Activated T-cell treated with anti-CD3 and anti-CD28 coated beads, Interleukin-2, amount 50 U/mL, for 1 hour (primary cell): ENCODE data around the gene KCNJ11.
"Not testable (repeated sequence)": the region's sequence is repeated elsewhere in the genome, so short reads cannot be mapped to it uniquely, and the experiment has no call there.

Experiments
- DNase-seq: peaks from one replicate; pipeline ENCODE4 v3.0.0-alpha.2; 2020

The KCNJ11 gene

GRCh38 chr11:17388609-17389210, at the start of gene KCNJ11:
KCNJ11 (minus strand) TSS chr11:17388659; CDS start chr11:17388091, 568 bp downstream.
- no peak for DNase-seq

GRCh38 chr11:17437366-17437765, 48.9 kb upstream of the KCNJ11 start:
- no peak for DNase-seq

- no peak for DNase-seq
These were observed 45.6 kb upstream of the KCNJ11 start for GRCh38 chr11:17434108-17434507.

GRCh38 chr11:17432002-17432401, 43.5 kb upstream of the KCNJ11 start:
- DNase-seq = no peak

GRCh38 chr11:17431139-17431538, 42.7 kb upstream of the KCNJ11 start:
- no peak for DNase-seq

- no peak for DNase-seq
These were observed 42.2 kb upstream of the KCNJ11 start for GRCh38 chr11:17430616-17431015.

GRCh38 chr11:17428925-17429324, 40.5 kb upstream of the KCNJ11 start:
- no peak for DNase-seq

- DNase-seq = no peak
These were observed 39.8 kb upstream of the KCNJ11 start for GRCh38 chr11:17428261-17428660.

GRCh38 chr11:17426233-17426632, 37.8 kb upstream of the KCNJ11 start:
- DNase-seq = not testable (repeated sequence)

- DNase-seq = no peak
These were observed 35.3 kb upstream of the KCNJ11 start for GRCh38 chr11:17423533-17424310.

GRCh38 chr11:17421781-17422180, 33.3 kb upstream of the KCNJ11 start:
- DNase-seq = no peak

- DNase-seq = no peak
These were observed 30.1 kb upstream of the KCNJ11 start for GRCh38 chr11:17418444-17419081.

- DNase-seq = no peak
These were observed 28.0 kb upstream of the KCNJ11 start for GRCh38 chr11:17416492-17416891.

- no peak for DNase-seq
These were observed 27.2 kb upstream of the KCNJ11 start for GRCh38 chr11:17415523-17416104.

GRCh38 chr11:17414992-17415391, 26.5 kb upstream of the KCNJ11 start:
- no peak for DNase-seq

- DNase-seq = no peak
These were observed 25.9 kb upstream of the KCNJ11 start for GRCh38 chr11:17414317-17414737.

GRCh38 chr11:17413414-17414316, 25.2 kb upstream of the KCNJ11 start:
- no peak for DNase-seq

- no peak for DNase-seq
These were observed 24.2 kb upstream of the KCNJ11 start for GRCh38 chr11:17412488-17413180.

GRCh38 chr11:17411418-17411817, 23.0 kb upstream of the KCNJ11 start:
- DNase-seq = no peak

GRCh38 chr11:17410606-17411379, 22.3 kb upstream of the KCNJ11 start:
- no peak for DNase-seq

GRCh38 chr11:17408641-17409040, 20.2 kb upstream of the KCNJ11 start:
- no peak for DNase-seq
